Psoas muscle (tissue), 8 donors: Measurements from ENCODE around the gene OLIG2. TPM values are rescaled to one million over a fixed set of nuclear protein-coding genes. Genes with fewer than 3 reads are reported as not detected.

ENCODE experiments used
- ATAC-seq, 4 donors: fragments of 200-7000 bp; cut with Tn5 transposase; one replicate each; pipeline ENCODE4 v1.9.1; 2020; ENCODE audit warnings: moderate library complexity in 3 of 4, mild to moderate bottlenecking in 2 of 4
- DNase-seq, 2 donors: peaks; one replicate each; pipeline ENCODE4 v3.0.0-alpha.2; 2020
- H3K27ac ChIP-seq: fragments of 200-600 bp; one replicate; pipeline ENCODE4 v1.8.0; 2022
- H3K27me3 ChIP-seq, 3 donors: fragments of 200-600 bp in 1 of 3; one replicate each; pipeline versions ENCODE4 v1.6.1 to v1.8.0; 2013 to 2022; ENCODE audit warnings: low read length in 2 of 3, mild to moderate bottlenecking in 2 of 3, moderate library complexity in 1 of 3; ENCODE audit not compliant: insufficient read depth in 3 of 3
- H3K36me3 ChIP-seq, 2 donors: fragments of 200-600 bp in 1 of 2; one replicate each; pipeline versions ENCODE4 v1.6.1 to v1.8.0; 2013 to 2022; ENCODE audit warnings: low read depth in 1 of 2, mild to moderate bottlenecking in 1 of 2, moderate library complexity in 1 of 2; ENCODE audit not compliant: insufficient read depth in 1 of 2
- H3K4me1 ChIP-seq: fragments of 200-600 bp; one replicate; pipeline ENCODE4 v1.8.0; 2022
- H3K4me3 ChIP-seq: fragments of 200-600 bp; one replicate; pipeline ENCODE4 v1.8.0; 2022; ENCODE audit warnings: mild to moderate bottlenecking
- H3K9me3 ChIP-seq: fragments of 200-600 bp; one replicate; pipeline ENCODE4 v1.8.0; 2022
- WGBS, 3 donors: extraction: QIAGEN DNeasy Blood & Tissue Kit; methylation state at CpG; one replicate each; pipeline versions ENCODE4 v1.1.6 to v1.1.7; 2013; 5-methylcytosine and 5-hydroxymethylcytosine counted together
- intact Hi-C, 2 donors: fragments of 100-400 bp; cut with DNase I; formaldehyde crosslinking; loops; one replicate each; pipeline versions ENCODE4 v1.11.0 to v1.14.2; 2022
- polyA plus RNA-seq, 3 donors: library from polyadenylated mRNA; stranded (reverse); fragments of 200-250 nt; gene quantifications; one replicate each; pipeline ENCODE4 v1.2.3, GENCODE V29; 2013
- total RNA-seq, 4 donors: library from RNA; stranded (reverse); fragmentation: NEBNext Ultra II Directional in 2 of 4; extraction: Animal tissue kit (Norgen Biotek cat#: 25700) in 2 of 4; gene quantifications; one replicate each; pipeline versions ENCODE4 v1.2.1 to v1.2.4, GENCODE V29; 2021 to 2023
- TF ChIP-seq, protein P1 (sequence below): fragments of 200-600 bp; IDR thresholded peaks from one replicate; pipeline ENCODE4 v1.8.0; 2022; ENCODE audit warnings: antibody characterized with exemption
- donor health status: healthy with polysubstance abuse.
- donor health status: DM: no; HTN: no; CAD: no; lungs with moderate emphysema.
- donor health status: Bipolar disorder and iron deficiency.
- donor health status: healthy.
- donor health status: DM: yes; HTN: yes; CAD: no.
- donor health status: DM: no; HTN: no; CAD: no.
- donor health status: DM: no; HTN: no; CAD: no.
- donor health status: DM: yes; HTN: yes; CAD: no.

OLIG2 gene
- total and polyA plus RNA-seq, 7 donors = 0.03 to 0.22 (median 0.15) TPM; not detected in 3

DNA sequence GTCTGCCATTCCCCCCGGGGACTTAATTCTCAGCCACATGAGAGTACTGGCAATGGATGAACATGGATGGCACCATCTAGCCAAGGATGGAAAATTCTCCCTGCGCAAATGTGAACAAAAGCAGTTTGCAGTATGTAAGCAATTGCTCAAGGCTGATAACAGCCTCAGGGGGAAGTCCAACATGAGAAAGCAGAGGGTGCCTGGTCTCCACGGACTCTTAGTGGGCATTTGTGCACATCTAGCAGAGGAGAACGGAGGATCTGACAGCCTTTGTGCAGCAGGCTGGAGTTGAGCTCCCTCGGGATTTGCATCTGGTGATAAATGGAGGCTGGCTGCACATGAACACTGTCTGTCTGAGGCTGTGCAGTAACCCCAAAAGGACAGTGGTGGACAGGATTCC, 30.3 kb downstream of the OLIG2 start:
- no peaks in the 10 kb centered on the region for H3K27me3 ChIP-seq
- no peaks in the 10 kb centered on the region for H3K36me3 ChIP-seq
- H3K9me3 ChIP-seq = no peaks in the 10 kb centered on the region
- TF ChIP-seq, protein P1, sequence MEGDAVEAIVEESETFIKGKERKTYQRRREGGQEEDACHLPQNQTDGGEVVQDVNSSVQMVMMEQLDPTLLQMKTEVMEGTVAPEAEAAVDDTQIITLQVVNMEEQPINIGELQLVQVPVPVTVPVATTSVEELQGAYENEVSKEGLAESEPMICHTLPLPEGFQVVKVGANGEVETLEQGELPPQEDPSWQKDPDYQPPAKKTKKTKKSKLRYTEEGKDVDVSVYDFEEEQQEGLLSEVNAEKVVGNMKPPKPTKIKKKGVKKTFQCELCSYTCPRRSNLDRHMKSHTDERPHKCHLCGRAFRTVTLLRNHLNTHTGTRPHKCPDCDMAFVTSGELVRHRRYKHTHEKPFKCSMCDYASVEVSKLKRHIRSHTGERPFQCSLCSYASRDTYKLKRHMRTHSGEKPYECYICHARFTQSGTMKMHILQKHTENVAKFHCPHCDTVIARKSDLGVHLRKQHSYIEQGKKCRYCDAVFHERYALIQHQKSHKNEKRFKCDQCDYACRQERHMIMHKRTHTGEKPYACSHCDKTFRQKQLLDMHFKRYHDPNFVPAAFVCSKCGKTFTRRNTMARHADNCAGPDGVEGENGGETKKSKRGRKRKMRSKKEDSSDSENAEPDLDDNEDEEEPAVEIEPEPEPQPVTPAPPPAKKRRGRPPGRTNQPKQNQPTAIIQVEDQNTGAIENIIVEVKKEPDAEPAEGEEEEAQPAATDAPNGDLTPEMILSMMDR = no peak
- WGBS, 3 donors = 80 to 84% (median 81%) methylated on average over 5 of the region's 5 CpGs
- H3K4me3 ChIP-seq = no peak overlapping the region
- ATAC-seq (no peak), DNase-seq (no peak)
- intact Hi-C loops = no loop called here
- H3K27ac ChIP-seq = no peak overlapping the region
- peaks cover 31% of the 10 kb centered on the region for H3K4me1 ChIP-seq

DNA sequence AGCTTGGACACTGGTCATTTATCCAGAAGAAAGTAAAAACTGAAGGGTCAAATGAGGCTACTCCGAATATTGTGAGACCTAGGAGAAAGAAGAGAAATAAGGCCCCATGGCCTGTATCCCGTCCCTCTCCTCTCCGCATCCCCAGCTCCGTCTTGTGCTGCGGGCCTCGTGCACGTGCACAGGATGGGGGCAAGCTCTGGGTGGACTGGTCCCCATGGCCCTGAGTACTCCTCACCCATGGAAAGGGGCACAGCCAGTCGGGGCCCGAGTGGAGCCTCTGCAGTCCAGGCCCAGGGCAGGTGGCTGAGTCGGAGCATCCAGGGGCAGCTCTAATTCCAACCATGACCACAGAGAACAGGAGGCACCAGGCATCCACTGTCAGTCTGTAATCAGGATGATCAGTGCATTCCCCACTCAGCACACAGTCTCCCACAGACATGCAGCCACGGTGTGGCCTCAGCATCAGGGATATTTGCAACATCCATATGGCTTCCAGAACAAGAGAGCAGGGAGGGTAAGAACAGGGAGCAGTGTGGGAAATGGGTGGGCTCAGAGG, 31.7 kb downstream of the OLIG2 start:
- no peak for ATAC-seq
- 71 to 88% (median 74%) methylated on average over 11 of the region's 11 CpGs for WGBS, 3 donors

DNA sequence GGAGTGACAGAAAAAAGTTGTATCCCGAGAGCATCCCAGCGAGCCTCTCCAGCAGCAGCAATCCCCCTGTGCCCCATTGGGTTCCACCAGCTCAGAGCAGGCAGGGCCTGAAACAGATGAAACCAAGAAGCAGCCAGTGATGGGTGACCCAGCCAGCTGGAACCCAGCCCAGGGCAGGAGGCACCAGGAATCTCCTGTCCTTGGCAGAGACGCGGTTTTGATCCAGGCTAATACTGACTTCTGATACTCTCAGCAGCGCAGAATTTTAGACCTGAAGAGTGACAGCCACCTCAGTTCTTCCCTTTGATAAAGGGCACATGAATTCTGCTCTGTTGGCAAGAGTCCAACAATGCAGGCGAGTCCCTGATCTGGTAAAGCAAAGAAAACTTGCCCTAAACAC, 32.8 kb downstream of the OLIG2 start:
- H3K27ac ChIP-seq = no peak overlapping the region
- 9 to 26% (median 21%) methylated on average over 6 of the region's 6 CpGs for WGBS, 3 donors
- H3K4me3 ChIP-seq = no peak overlapping the region
- peaks cover 0 to 4% (median 0%) of the 10 kb centered on the region in 3 donors for H3K27me3 ChIP-seq
- ATAC-seq (peak; percentile 71 to 90 (median 78)), DNase-seq (peak; percentile 42 to 81)
- TF ChIP-seq, protein P1 = no peak
- H3K9me3 ChIP-seq = no peaks in the 10 kb centered on the region
- intact Hi-C loops = no loop called here
- H3K4me1 ChIP-seq = peaks cover 22% of the 10 kb centered on the region
- no peaks in the 10 kb centered on the region for H3K36me3 ChIP-seq

More for the DNA sequence above, 31.7 kb downstream of the OLIG2 start:
- DNase-seq = no peak
- Histone ChIP-seq H3K4me3 (no peak overlapping the region), H3K27me3 (peaks cover 0 to under 1% (median 0%) of the 10 kb centered on the region in 3 donors), H3K36me3 (no peaks in the 10 kb centered on the region), H3K4me1 (peaks cover 22% of the 10 kb centered on the region), H3K9me3 (no peaks in the 10 kb centered on the region), H3K27ac (no peak overlapping the region)
- intact Hi-C loops = no loop called here
- TF ChIP-seq, protein P1 = no peak

DNA sequence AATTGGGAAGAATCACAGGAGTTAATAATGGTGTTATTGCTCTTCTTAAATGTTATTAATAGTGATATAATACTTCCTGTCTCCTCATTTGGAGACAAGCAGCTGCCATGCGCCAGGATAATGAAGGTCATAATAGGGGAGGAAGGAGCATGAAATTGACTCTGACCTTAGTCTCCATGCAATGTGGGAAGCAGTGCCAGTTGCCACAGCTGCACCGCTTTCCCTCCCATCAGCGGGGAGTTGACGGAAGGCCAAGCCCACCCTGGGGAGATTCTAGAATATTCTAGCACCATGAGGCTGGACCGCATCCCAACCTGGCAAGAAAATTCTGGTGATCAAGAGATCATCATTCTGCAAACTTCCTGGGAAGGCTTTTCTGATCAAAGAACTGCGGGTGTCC, 33.2 kb downstream of the OLIG2 start:
- H3K4me1 ChIP-seq = peaks cover 22% of the 10 kb centered on the region
- ATAC-seq (peak; percentile 50 to 69 (median 58)), DNase-seq (peak in 1 of 2 donors; percentile 63)
- H3K27ac ChIP-seq = no peak overlapping the region
- no peaks in the 10 kb centered on the region for H3K9me3 ChIP-seq
- no peak overlapping the region for H3K4me3 ChIP-seq
- H3K36me3 ChIP-seq = no peaks in the 10 kb centered on the region
- TF ChIP-seq, protein P1 = no peak
- 4 to 9% (median 8%) methylated on average over 6 of the region's 6 CpGs for WGBS, 3 donors
- peaks cover 0 to 8% (median 0%) of the 10 kb centered on the region in 3 donors for H3K27me3 ChIP-seq
- intact Hi-C loops = no loop called here

DNA sequence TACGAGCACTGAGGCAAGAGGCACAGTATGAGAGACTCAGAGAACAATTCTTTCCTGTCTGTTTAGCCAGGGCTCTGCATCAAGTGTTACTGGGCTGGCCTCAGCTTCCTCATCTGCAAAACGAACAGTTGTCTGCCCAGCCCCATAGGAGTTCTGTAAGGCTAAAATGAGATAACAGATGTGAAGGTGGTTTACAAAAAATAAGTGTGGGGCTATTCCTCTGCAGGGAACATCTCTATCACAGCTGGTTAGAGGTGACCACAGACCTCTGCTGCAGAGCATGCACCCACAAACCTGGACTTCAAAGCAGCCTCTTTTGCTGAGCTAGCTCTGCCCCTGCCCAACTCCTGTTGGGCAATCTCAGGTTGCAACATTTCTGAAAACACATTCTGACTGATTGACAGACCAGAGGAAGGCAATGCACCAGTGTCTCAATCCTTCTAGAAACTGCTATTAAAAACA, 33.7 kb downstream of the OLIG2 start:
- no peak overlapping the region for H3K27ac ChIP-seq

More for the DNA sequence above, 33.7 kb downstream of the OLIG2 start:
- H3K9me3 ChIP-seq = no peaks in the 10 kb centered on the region
- H3K4me3 ChIP-seq = no peak overlapping the region
- 2 to 6% (median 5%) methylated on average over 2 of the region's 2 CpGs for WGBS, 3 donors
- intact Hi-C loops = no loop called here
- peaks cover 0 to 13% (median 0%) of the 10 kb centered on the region in 3 donors for H3K27me3 ChIP-seq
- peak; percentile 68 to 86 (median 78) for ATAC-seq
- H3K36me3 ChIP-seq = no peaks in the 10 kb centered on the region
- H3K4me1 ChIP-seq = peaks cover 22% of the 10 kb centered on the region
- DNase-seq = no peak
- TF ChIP-seq, protein P1 = no peak
